Endodermal cell (in vitro differentiated cells): ENCODE data around the gene CNDP2. TPM values are rescaled to one million over a fixed set of nuclear protein-coding genes. Genes with fewer than 3 reads are reported as not detected.
A peak's percentile ranks its signal among the peaks of the same experiment; 100 is the strongest.

ENCODE experiments used
- DNase-seq: peaks from one replicate; pipeline ENCODE4 v3.0.0-alpha.2; 2017
- H3K27ac ChIP-seq: 2 replicates; pipeline ENCODE4 v1.5.1; 2013; ENCODE audit warnings: mild to moderate bottlenecking, low read depth, low read length, moderate library complexity
- H3K27me3 ChIP-seq: 2 replicates; pipeline ENCODE4 v1.6.1; 2013; ENCODE audit warnings: mild to moderate bottlenecking, low read length, moderate library complexity; ENCODE audit not compliant: insufficient read depth, control insufficient read depth, poor library complexity, severe bottlenecking
- H3K36me3 ChIP-seq: 2 replicates; pipeline ENCODE4 v1.7.0; 2013; ENCODE audit warnings: mild to moderate bottlenecking, low read length, moderate library complexity; ENCODE audit not compliant: control insufficient read depth, insufficient read depth
- H3K4me1 ChIP-seq: one replicate; pipeline ENCODE4 v1.7.0; 2013; ENCODE audit warnings: low read length; ENCODE audit not compliant: control insufficient read depth, insufficient read depth
- H3K4me3 ChIP-seq: 2 replicates; pipeline ENCODE4 v1.5.1; 2013; ENCODE audit warnings: mild to moderate bottlenecking, low read length, moderate library complexity
- H3K9ac ChIP-seq: 2 replicates; pipeline ENCODE4 v1.6.1; 2013; ENCODE audit warnings: mild to moderate bottlenecking, low read length, moderate library complexity; ENCODE audit not compliant: poor library complexity, severe bottlenecking; ENCODE audit errors: extremely low read depth
- H3K9me3 ChIP-seq: 2 replicates; pipeline ENCODE4 v1.6.1; 2013; ENCODE audit warnings: mild to moderate bottlenecking, low read length, moderate library complexity; ENCODE audit not compliant: control insufficient read depth
- H3K27ac Mint-ChIP-seq: 2 replicates; pipeline ENCODE4 v1.8.0; 2020; ENCODE audit warnings: mixed read lengths
- H3K27me3 Mint-ChIP-seq: 2 replicates; pipeline ENCODE4 v1.8.0; 2021; ENCODE audit warnings: mild to moderate bottlenecking, mixed read lengths; ENCODE audit not compliant: insufficient read depth
- H3K36me3 Mint-ChIP-seq: 2 replicates; pipeline ENCODE4 v1.8.0; 2020; ENCODE audit warnings: low read depth, mixed read lengths
- H3K4me1 Mint-ChIP-seq: 2 replicates; pipeline ENCODE4 v1.8.0; 2020; ENCODE audit warnings: mixed read lengths
- H3K4me3 Mint-ChIP-seq: 2 replicates; pipeline ENCODE4 v1.8.0; 2020; ENCODE audit warnings: mild to moderate bottlenecking, moderate library complexity, mixed read lengths
- H3K9me3 Mint-ChIP-seq: 2 replicates; pipeline ENCODE4 v1.8.0; 2020; ENCODE audit warnings: mild to moderate bottlenecking, mixed read lengths
- CTCF ChIP-seq: fragments of 200-600 bp; sonication (generic); conservative IDR thresholded peaks from 2 replicates; pipeline ENCODE4 v1.5.0; 2021; ENCODE audit warnings: antibody characterized with exemption, mild to moderate bottlenecking
- WGBS, 2 experiments: methylation state at CpG; one replicate each; pipeline versions ENCODE4 v1.1.5 to v1.1.7; 2013; ENCODE audit warnings: missing lambda C conversion rate in 2 of 2, mixed read lengths in 1 of 2; ENCODE audit not compliant: insufficient coverage in 1 of 2, insufficient read length in 1 of 2; 5-methylcytosine and 5-hydroxymethylcytosine counted together
- total RNA-seq, 2 donors: library from RNA; stranded (reverse); fragmentation: NEBNext Ultra II Directional in 1 of 2; extraction: Animal tissue kit (Norgen Biotek cat#: 25700) in 1 of 2; gene quantifications; 2 replicates in 1 of 2; 3 replicates in 1 of 2; pipeline ENCODE4 v1.2.1, GENCODE V29; 2021

The CNDP2 gene
- total RNA-seq, 2 donors from 2014 or later: 385 to 416 TPM

GRCh38 chr18:74530584-74530862 is 34.4 kb downstream of the CNDP2 start:
- no peak for TF ChIP-seq CTCF
- Mint-ChIP-seq H3K4me1 (peaks cover 9% of the 10 kb centered on the region), H3K27ac (no peak overlapping the region), H3K27me3 (peaks cover 4% of the 10 kb centered on the region), H3K4me3 (no peak overlapping the region), H3K36me3 (no peaks in the 10 kb centered on the region), H3K9me3 (no peaks in the 10 kb centered on the region)
- Histone ChIP-seq H3K4me3 (no peak overlapping the region), H3K27ac (no peak overlapping the region), H3K9me3 (no peaks in the 10 kb centered on the region), H3K9ac (no peak overlapping the region), H3K27me3 (no peaks in the 10 kb centered on the region), H3K4me1 (no peaks in the 10 kb centered on the region), H3K36me3 (no peaks in the 10 kb centered on the region)
- 94 to 97% methylated on average over 5 to 6 of the region's 6 CpGs for WGBS, 2 experiments
- no peak for DNase-seq

GRCh38 chr18:74531043-74531442 is 34.9 kb downstream of the CNDP2 start:
- no peaks in the 10 kb centered on the region for H3K36me3 Mint-ChIP-seq
- DNase-seq: no peak
- Histone ChIP-seq H3K4me3 (no peak overlapping the region), H3K36me3 (no peaks in the 10 kb centered on the region), H3K9me3 (no peaks in the 10 kb centered on the region), H3K27ac (no peak overlapping the region), H3K27me3 (no peaks in the 10 kb centered on the region), H3K9ac (no peak overlapping the region), H3K4me1 (no peaks in the 10 kb centered on the region)
- no peak for TF ChIP-seq CTCF
- peaks cover 4% of the 10 kb centered on the region for H3K27me3 Mint-ChIP-seq
- WGBS, 2 experiments: 89 to 95% methylated on average over 7 of the region's 7 CpGs
- H3K4me1 Mint-ChIP-seq: peaks cover 9% of the 10 kb centered on the region
- H3K9me3 Mint-ChIP-seq: peaks cover under 1% of the 10 kb centered on the region
- no peak overlapping the region for H3K27ac Mint-ChIP-seq
- no peak overlapping the region for H3K4me3 Mint-ChIP-seq

GRCh38 chr18:74532511-74533025 is 36.4 kb downstream of the CNDP2 start:
- Histone ChIP-seq H3K4me1 (no peaks in the 10 kb centered on the region), H3K27me3 (no peaks in the 10 kb centered on the region), H3K9me3 (no peaks in the 10 kb centered on the region), H3K4me3 (no peak overlapping the region), H3K36me3 (no peaks in the 10 kb centered on the region), H3K9ac (no peak overlapping the region), H3K27ac (no peak overlapping the region)
- no peak overlapping the region for H3K4me3 Mint-ChIP-seq
- H3K27me3 Mint-ChIP-seq: peaks cover 4% of the 10 kb centered on the region
- peaks cover 9% of the 10 kb centered on the region for H3K4me1 Mint-ChIP-seq
- peaks cover 7% of the 10 kb centered on the region for H3K9me3 Mint-ChIP-seq
- WGBS, 2 experiments: 77 to 81% methylated on average over 8 to 9 of the region's 9 CpGs
- H3K27ac Mint-ChIP-seq: no peak overlapping the region
- DNase-seq: peak; percentile 43
- H3K36me3 Mint-ChIP-seq: no peaks in the 10 kb centered on the region
- TF ChIP-seq CTCF: no peak
